RPMI7951 (cell line): Measurements from ENCODE around the gene PTF1A. TPM values are rescaled to one million over a fixed set of nuclear protein-coding genes. Genes with fewer than 3 reads are reported as not detected.

Experiments used
- DNase-seq: peaks from one replicate; pipeline ENCODE4 v3.0.0-alpha.2; 2012; ENCODE audit warnings: low read depth
- total RNA-seq: library from RNA; depleted of rRNA; stranded (reverse); fragments of >200 nt; shearing (Covaris generic); gene quantifications from 2 replicates; pipeline ENCODE4 v1.2.3, GENCODE V29; 2014; rRNA removed

Gene PTF1A
- not detected in 2 replicates for total RNA-seq

GRCh38 chr10:23191764-23192711, at the start of gene PTF1A:
Gene PTF1A, plus strand, starts transcription at chr10:23192312. Its CDS starts 219 bp downstream, at chr10:23192531.
- DNase-seq = no peak

GRCh38 chr10:23146258-23146657, 45.9 kb upstream of the PTF1A start:
- DNase-seq = no peak

GRCh38 chr10:23147035-23147434, 45.1 kb upstream of the PTF1A start:
- no peak for DNase-seq

GRCh38 chr10:23148214-23148613, 43.9 kb upstream of the PTF1A start:
- no peak for DNase-seq

GRCh38 chr10:23150091-23150490, 42.0 kb upstream of the PTF1A start:
- DNase-seq = no peak

GRCh38 chr10:23150610-23151009, 41.5 kb upstream of the PTF1A start:
- DNase-seq = no peak

- no peak for DNase-seq
These were observed 41.0 kb upstream of the PTF1A start for GRCh38 chr10:23151071-23151470.

- DNase-seq = peak; percentile 23
These were observed 36.9 kb upstream of the PTF1A start for GRCh38 chr10:23155169-23155568.

- DNase-seq = no peak
These were observed 35.5 kb upstream of the PTF1A start for GRCh38 chr10:23156447-23157150.

- DNase-seq = no peak
These were observed 34.9 kb upstream of the PTF1A start for GRCh38 chr10:23157239-23157681.

GRCh38 chr10:23157691-23158369, 34.3 kb upstream of the PTF1A start:
- peak; percentile 40 for DNase-seq

- peak; percentile 67 for DNase-seq
These were observed 33.7 kb upstream of the PTF1A start for GRCh38 chr10:23158370-23158769.

- DNase-seq = peak; percentile 39
These were observed 20.8 kb upstream of the PTF1A start for GRCh38 chr10:23171232-23171876.

GRCh38 chr10:23172429-23173213, 19.5 kb upstream of the PTF1A start:
- DNase-seq = no peak

- no peak for DNase-seq
These were observed 18.7 kb upstream of the PTF1A start for GRCh38 chr10:23173214-23174073.

- no peak for DNase-seq
These were observed 17.8 kb upstream of the PTF1A start for GRCh38 chr10:23174074-23174976.

- DNase-seq = no peak
These were observed 17.1 kb upstream of the PTF1A start for GRCh38 chr10:23174977-23175512.

GRCh38 chr10:23186178-23186577, 5.9 kb upstream of the PTF1A start:
- no peak for DNase-seq
